Measurements from ENCODE around the gene GYS2.

GRCh38 chr12:21509768-21510167 lies 94.9 kb downstream of the GYS2 start:
- TF ChIP-seq, protein P1, sequence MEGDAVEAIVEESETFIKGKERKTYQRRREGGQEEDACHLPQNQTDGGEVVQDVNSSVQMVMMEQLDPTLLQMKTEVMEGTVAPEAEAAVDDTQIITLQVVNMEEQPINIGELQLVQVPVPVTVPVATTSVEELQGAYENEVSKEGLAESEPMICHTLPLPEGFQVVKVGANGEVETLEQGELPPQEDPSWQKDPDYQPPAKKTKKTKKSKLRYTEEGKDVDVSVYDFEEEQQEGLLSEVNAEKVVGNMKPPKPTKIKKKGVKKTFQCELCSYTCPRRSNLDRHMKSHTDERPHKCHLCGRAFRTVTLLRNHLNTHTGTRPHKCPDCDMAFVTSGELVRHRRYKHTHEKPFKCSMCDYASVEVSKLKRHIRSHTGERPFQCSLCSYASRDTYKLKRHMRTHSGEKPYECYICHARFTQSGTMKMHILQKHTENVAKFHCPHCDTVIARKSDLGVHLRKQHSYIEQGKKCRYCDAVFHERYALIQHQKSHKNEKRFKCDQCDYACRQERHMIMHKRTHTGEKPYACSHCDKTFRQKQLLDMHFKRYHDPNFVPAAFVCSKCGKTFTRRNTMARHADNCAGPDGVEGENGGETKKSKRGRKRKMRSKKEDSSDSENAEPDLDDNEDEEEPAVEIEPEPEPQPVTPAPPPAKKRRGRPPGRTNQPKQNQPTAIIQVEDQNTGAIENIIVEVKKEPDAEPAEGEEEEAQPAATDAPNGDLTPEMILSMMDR (IDR thresholded peaks at IDR 0.05) = no peak
- TF ChIP-seq POLR2AphosphoS5 (IDR thresholded peaks at IDR 0.05; ENCODE audit: insufficient read depth in 1 of 2, low read depth in 1 of 2) = no peak
